HEK293 (cell line): Measurements from ENCODE around the gene BZW2.
A peak's percentile ranks its signal among the peaks of the same experiment; 100 is the strongest.

Experiments used
- CTCF ChIA-PET: fragments of 350-600 bp; formaldehyde crosslinking; extraction: SDS; loops from one replicate; lab custom pipeline; 2021; ENCODE audit warnings: antibody characterized with exemption; lab: Yijun Ruan, JAX
- POLR2A ChIA-PET: fragments of 300-600 bp; formaldehyde crosslinking; extraction: SDS; loops from one replicate; lab custom pipeline; 2020; ENCODE audit warnings: antibody characterized with exemption, inconsistent platforms; lab: Yijun Ruan, JAX
- H3K27ac ChIP-seq: fragments of 200-500 bp; sonication (Bioruptor generic); 2 replicates; pipeline ENCODE4 v1.5.1; 2014; ENCODE audit warnings: low read depth, low read length, control low read depth, inconsistent platforms; ENCODE audit errors: extremely low read depth
- H3K36me3 ChIP-seq, 2 experiments: fragments of 200-500 bp in 1 of 2; sonication (Bioruptor generic) in 1 of 2; 1 replicate in 1 of 2; 2 replicates in 1 of 2; pipeline ENCODE4 v1.5.1; 2014 to 2017; ENCODE audit warnings: inconsistent platforms in 2 of 2, low read length in 2 of 2; ENCODE audit not compliant: control insufficient read depth in 2 of 2, insufficient read depth in 1 of 2
- H3K4me1 ChIP-seq: fragments of 200-500 bp; sonication (Bioruptor generic); 2 replicates; pipeline ENCODE4 v1.5.1; 2014; ENCODE audit warnings: mild to moderate bottlenecking, low read length, inconsistent platforms; ENCODE audit not compliant: control insufficient read depth, insufficient read depth
- H3K4me3 ChIP-seq: 2 replicates; pipeline ENCODE4 v1.5.1; 2011; ENCODE audit warnings: low read depth, mild to moderate bottlenecking, control low read depth, low read length, moderate library complexity
- H3K9me3 ChIP-seq: fragments of 200-500 bp; sonication (Bioruptor generic); 2 replicates; pipeline ENCODE4 v1.5.1; 2014; ENCODE audit warnings: low read depth, low read length, inconsistent platforms; ENCODE audit not compliant: control insufficient read depth, insufficient read depth
- ZFP37 ChIP-seq: fragments of 450-650 bp; formaldehyde crosslinking; IDR thresholded peaks from 2 replicates; pipeline ENCODE4 v1.5.1; 2016; ENCODE audit warnings: missing biosample characterization, missing genetic modification characterization
- ZIC2 ChIP-seq: fragments of 450-650 bp; formaldehyde crosslinking; IDR thresholded peaks from 2 replicates; pipeline ENCODE4 v1.5.1; 2016; ENCODE audit warnings: missing biosample characterization, missing genetic modification characterization
- ZNF10 ChIP-seq: fragments of 450-650 bp; formaldehyde crosslinking; IDR thresholded peaks from 2 replicates; pipeline ENCODE4 v1.5.1; 2017; ENCODE audit warnings: missing biosample characterization, missing genetic modification characterization
- ZNF510 ChIP-seq: fragments of 450-650 bp; formaldehyde crosslinking; IDR thresholded peaks from 2 replicates; pipeline ENCODE4 v1.5.1; 2018; ENCODE audit warnings: mild to moderate bottlenecking, missing genetic modification characterization, missing biosample characterization; ENCODE audit not compliant: insufficient replicate concordance
- ZSCAN4 ChIP-seq: fragments of 450-650 bp; formaldehyde crosslinking; IDR thresholded peaks from 2 replicates; pipeline ENCODE4 v1.5.1; 2017; ENCODE audit warnings: missing biosample characterization, missing genetic modification characterization
- TF ChIP-seq, protein P1 (sequence below): fragments of 450-650 bp; formaldehyde crosslinking; IDR thresholded peaks from 2 replicates; pipeline ENCODE4 v1.5.1; 2017; ENCODE audit warnings: missing biosample characterization, missing genetic modification characterization
- TF ChIP-seq, protein P2 (sequence below): fragments of 450-650 bp; formaldehyde crosslinking; IDR thresholded peaks from 2 replicates; pipeline ENCODE4 v1.5.0; 2017; ENCODE audit warnings: missing biosample characterization, missing genetic modification characterization, borderline replicate concordance
- TF ChIP-seq, protein P3 (sequence below): fragments of 450-650 bp; formaldehyde crosslinking; IDR thresholded peaks from 2 replicates; pipeline ENCODE4 v1.5.1; 2016; ENCODE audit warnings: missing biosample characterization, missing genetic modification characterization, borderline replicate concordance
- TF ChIP-seq, protein P4 (sequence below): fragments of 450-650 bp; formaldehyde crosslinking; IDR thresholded peaks from 2 replicates; pipeline ENCODE4 v1.5.1; 2016; ENCODE audit warnings: missing biosample characterization, missing genetic modification characterization
- TF ChIP-seq, protein P5 (sequence below): fragments of 450-650 bp; formaldehyde crosslinking; IDR thresholded peaks from 2 replicates; pipeline ENCODE4 v1.5.1; 2016; ENCODE audit warnings: missing biosample characterization, missing genetic modification characterization

Gene BZW2

DNA sequence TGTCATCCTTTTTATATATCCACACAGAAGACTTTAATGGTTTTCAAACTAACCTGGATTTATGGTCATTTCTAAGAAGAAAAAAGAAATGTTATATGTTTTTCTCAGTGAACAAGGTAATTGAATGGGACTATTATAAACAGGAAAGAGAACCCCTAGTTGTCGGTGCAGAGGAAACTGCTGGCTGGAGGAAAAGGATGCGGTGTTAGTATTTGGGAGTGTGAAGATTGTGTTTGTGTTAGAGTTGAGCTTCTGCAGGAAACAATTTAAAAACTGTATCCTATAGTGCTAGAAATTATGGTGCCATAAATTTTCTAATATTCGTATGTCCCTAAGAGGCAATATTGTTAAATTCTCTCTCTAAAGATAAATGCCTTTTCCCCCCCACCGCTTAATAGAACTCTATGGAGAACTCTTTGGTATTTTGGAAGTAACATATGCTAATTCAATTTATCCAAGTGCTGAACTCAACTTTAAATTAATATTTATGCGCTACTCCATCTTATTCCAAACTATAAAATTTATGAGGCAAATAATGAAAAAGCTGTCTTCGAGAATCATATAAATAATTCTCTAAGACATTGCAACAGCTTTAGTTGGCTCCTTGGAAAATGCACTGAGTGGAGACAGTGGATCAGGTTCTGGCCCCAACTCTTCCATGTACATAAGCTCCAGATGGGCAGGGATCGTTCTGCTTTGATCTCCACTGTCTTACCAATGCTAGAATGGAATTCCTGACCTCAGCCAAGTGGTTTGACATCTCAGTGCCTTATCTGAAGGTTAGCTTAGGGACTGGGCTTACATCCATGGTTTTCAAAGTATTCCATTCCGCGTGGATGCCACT lies 5.6 kb downstream of the BZW2 start (continued):
- TF ChIP-seq, protein P1, sequence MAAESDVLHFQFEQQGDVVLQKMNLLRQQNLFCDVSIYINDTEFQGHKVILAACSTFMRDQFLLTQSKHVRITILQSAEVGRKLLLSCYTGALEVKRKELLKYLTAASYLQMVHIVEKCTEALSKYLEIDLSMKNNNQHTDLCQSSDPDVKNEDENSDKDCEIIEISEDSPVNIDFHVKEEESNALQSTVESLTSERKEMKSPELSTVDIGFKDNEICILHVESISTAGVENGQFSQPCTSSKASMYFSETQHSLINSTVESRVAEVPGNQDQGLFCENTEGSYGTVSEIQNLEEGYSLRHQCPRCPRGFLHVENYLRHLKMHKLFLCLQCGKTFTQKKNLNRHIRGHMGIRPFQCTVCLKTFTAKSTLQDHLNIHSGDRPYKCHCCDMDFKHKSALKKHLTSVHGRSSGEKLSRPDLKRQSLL (tag by site-specific recombination) = no peak

DNA sequence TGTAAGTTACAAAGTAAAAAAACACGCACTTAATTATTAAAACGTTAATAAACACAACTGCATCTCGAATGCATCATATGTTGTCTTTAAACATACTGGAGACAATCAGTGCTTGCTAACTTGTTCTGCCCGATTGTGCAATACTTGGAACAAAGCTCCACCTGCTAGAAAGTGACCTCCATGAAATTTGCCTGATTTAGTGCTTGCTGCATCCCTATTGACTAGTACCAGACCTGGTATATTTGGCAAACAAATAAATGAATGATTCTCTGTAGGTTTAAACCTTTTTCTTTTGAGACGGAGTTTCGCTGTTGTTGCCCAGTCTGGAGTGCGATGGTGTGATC lies 6.2 kb downstream of the BZW2 start:
- H3K27ac ChIP-seq = no peak overlapping the region
- H3K36me3 ChIP-seq = no peaks in the 10 kb centered on the region
- POLR2A ChIA-PET = interaction anchor here (0.9 kb wide), 1 partner anchor 16 kb away, joined by 3 read pairs; no protein-coding TSS in a partner anchor
- CTCF ChIA-PET = interaction anchor here (0.6 to 1.9 kb wide), 3 partner anchors 11 to 43 kb away, joined by 3 to 4 read pairs (median 3); no protein-coding TSS in a partner anchor
- no peak overlapping the region for H3K4me3 ChIP-seq
- H3K9me3 ChIP-seq = no peaks in the 10 kb centered on the region
- no peak for TF ChIP-seq ZNF510 (tag by site-specific recombination)
- TF ChIP-seq, protein P2, sequence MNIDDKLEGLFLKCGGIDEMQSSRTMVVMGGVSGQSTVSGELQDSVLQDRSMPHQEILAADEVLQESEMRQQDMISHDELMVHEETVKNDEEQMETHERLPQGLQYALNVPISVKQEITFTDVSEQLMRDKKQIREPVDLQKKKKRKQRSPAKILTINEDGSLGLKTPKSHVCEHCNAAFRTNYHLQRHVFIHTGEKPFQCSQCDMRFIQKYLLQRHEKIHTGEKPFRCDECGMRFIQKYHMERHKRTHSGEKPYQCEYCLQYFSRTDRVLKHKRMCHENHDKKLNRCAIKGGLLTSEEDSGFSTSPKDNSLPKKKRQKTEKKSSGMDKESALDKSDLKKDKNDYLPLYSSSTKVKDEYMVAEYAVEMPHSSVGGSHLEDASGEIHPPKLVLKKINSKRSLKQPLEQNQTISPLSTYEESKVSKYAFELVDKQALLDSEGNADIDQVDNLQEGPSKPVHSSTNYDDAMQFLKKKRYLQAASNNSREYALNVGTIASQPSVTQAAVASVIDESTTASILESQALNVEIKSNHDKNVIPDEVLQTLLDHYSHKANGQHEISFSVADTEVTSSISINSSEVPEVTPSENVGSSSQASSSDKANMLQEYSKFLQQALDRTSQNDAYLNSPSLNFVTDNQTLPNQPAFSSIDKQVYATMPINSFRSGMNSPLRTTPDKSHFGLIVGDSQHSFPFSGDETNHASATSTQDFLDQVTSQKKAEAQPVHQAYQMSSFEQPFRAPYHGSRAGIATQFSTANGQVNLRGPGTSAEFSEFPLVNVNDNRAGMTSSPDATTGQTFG (tag by site-specific recombination) = no peak
- H3K4me1 ChIP-seq = peaks cover 7% of the 10 kb centered on the region; the same call in 1 of the 2 replicates

GRCh38 chr7:16652888-16653287 lies 6.9 kb downstream of the BZW2 start:
- H3K9me3 ChIP-seq = no peaks in the 10 kb centered on the region
- H3K4me3 ChIP-seq = no peak overlapping the region
- H3K27ac ChIP-seq = no peak overlapping the region
- 0 out of 2 replicates have a peak, but pooled peaks have one; percentile 46 for TF ChIP-seq ZFP37 (tag by site-specific recombination)
- TF ChIP-seq, protein P3, sequence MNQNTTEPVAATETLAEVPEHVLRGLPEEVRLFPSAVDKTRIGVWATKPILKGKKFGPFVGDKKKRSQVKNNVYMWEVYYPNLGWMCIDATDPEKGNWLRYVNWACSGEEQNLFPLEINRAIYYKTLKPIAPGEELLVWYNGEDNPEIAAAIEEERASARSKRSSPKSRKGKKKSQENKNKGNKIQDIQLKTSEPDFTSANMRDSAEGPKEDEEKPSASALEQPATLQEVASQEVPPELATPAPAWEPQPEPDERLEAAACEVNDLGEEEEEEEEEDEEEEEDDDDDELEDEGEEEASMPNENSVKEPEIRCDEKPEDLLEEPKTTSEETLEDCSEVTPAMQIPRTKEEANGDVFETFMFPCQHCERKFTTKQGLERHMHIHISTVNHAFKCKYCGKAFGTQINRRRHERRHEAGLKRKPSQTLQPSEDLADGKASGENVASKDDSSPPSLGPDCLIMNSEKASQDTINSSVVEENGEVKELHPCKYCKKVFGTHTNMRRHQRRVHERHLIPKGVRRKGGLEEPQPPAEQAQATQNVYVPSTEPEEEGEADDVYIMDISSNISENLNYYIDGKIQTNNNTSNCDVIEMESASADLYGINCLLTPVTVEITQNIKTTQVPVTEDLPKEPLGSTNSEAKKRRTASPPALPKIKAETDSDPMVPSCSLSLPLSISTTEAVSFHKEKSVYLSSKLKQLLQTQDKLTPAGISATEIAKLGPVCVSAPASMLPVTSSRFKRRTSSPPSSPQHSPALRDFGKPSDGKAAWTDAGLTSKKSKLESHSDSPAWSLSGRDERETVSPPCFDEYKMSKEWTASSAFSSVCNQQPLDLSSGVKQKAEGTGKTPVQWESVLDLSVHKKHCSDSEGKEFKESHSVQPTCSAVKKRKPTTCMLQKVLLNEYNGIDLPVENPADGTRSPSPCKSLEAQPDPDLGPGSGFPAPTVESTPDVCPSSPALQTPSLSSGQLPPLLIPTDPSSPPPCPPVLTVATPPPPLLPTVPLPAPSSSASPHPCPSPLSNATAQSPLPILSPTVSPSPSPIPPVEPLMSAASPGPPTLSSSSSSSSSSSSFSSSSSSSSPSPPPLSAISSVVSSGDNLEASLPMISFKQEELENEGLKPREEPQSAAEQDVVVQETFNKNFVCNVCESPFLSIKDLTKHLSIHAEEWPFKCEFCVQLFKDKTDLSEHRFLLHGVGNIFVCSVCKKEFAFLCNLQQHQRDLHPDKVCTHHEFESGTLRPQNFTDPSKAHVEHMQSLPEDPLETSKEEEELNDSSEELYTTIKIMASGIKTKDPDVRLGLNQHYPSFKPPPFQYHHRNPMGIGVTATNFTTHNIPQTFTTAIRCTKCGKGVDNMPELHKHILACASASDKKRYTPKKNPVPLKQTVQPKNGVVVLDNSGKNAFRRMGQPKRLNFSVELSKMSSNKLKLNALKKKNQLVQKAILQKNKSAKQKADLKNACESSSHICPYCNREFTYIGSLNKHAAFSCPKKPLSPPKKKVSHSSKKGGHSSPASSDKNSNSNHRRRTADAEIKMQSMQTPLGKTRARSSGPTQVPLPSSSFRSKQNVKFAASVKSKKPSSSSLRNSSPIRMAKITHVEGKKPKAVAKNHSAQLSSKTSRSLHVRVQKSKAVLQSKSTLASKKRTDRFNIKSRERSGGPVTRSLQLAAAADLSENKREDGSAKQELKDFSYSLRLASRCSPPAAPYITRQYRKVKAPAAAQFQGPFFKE (tag by site-specific recombination) = no peak
- TF ChIP-seq ZNF10 (tag by site-specific recombination) = peak; percentile 59; the same call in 1 of the 2 replicates
- no peak for TF ChIP-seq ZIC2 (tag by site-specific recombination)
- TF ChIP-seq, protein P4, sequence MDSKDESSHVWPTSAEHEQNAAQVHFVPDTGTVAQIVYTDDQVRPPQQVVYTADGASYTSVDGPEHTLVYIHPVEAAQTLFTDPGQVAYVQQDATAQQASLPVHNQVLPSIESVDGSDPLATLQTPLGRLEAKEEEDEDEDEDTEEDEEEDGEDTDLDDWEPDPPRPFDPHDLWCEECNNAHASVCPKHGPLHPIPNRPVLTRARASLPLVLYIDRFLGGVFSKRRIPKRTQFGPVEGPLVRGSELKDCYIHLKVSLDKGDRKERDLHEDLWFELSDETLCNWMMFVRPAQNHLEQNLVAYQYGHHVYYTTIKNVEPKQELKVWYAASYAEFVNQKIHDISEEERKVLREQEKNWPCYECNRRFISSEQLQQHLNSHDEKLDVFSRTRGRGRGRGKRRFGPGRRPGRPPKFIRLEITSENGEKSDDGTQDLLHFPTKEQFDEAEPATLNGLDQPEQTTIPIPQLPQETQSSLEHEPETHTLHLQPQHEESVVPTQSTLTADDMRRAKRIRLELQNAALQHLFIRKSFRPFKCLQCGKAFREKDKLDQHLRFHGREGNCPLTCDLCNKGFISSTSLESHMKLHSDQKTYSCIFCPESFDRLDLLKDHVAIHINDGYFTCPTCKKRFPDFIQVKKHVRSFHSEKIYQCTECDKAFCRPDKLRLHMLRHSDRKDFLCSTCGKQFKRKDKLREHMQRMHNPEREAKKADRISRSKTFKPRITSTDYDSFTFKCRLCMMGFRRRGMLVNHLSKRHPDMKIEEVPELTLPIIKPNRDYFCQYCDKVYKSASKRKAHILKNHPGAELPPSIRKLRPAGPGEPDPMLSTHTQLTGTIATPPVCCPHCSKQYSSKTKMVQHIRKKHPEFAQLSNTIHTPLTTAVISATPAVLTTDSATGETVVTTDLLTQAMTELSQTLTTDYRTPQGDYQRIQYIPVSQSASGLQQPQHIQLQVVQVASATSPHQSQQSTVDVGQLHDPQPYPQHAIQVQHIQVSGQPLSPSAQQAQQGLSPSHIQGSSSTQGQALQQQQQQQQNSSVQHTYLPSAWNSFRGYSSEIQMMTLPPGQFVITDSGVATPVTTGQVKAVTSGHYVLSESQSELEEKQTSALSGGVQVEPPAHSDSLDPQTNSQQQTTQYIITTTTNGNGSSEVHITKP (tag by site-specific recombination) = peak; percentile 49
- TF ChIP-seq, protein P5, sequence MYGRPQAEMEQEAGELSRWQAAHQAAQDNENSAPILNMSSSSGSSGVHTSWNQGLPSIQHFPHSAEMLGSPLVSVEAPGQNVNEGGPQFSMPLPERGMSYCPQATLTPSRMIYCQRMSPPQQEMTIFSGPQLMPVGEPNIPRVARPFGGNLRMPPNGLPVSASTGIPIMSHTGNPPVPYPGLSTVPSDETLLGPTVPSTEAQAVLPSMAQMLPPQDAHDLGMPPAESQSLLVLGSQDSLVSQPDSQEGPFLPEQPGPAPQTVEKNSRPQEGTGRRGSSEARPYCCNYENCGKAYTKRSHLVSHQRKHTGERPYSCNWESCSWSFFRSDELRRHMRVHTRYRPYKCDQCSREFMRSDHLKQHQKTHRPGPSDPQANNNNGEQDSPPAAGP = no peak
- TF ChIP-seq ZSCAN4 (tag by site-specific recombination) = peak; percentile 25; the same call in 1 of the 2 replicates
- POLR2A ChIA-PET = no interaction called here
- CTCF ChIA-PET = interaction anchor here (0.5 to 1.0 kb wide), 5 partner anchors 10 to 330 kb away, joined by 3 read pairs; no protein-coding TSS in a partner anchor
- H3K36me3 ChIP-seq = no peaks in the 10 kb centered on the region
- peaks cover 2% of the 10 kb centered on the region for H3K4me1 ChIP-seq
